Smooth muscle cell (in vitro differentiated cells): Measurements from ENCODE around the gene VWF. TPM values are rescaled to one million over a fixed set of nuclear protein-coding genes. Genes with fewer than 3 reads are reported as not detected.

Source experiments
- DNase-seq: peaks from one replicate; lab custom pipeline; 2025; ENCODE audit not compliant: unreplicated experiment; lab: John Stamatoyannopoulos, UW
- H2AFZ ChIP-seq: fragments of 200-600 bp; sonication (generic); 2 replicates; pipeline ENCODE4 v1.6.0; 2016; ENCODE audit warnings: antibody characterized with exemption, low read depth, mild to moderate bottlenecking
- H3F3A ChIP-seq: fragments of 200-600 bp; sonication (generic); 2 replicates; pipeline ENCODE4 v1.6.0; 2017; ENCODE audit warnings: antibody characterized with exemption, low read depth
- H3K27ac ChIP-seq: fragments of 200-600 bp; sonication (generic); 2 replicates; pipeline ENCODE4 v1.5.1; 2016; ENCODE audit warnings: low read depth, mild to moderate bottlenecking
- H3K27me3 ChIP-seq: fragments of 200-600 bp; sonication (generic); 2 replicates; pipeline ENCODE4 v1.6.1; 2016; ENCODE audit warnings: low read depth, mild to moderate bottlenecking
- H3K36me3 ChIP-seq: fragments of 200-600 bp; sonication (generic); 2 replicates; pipeline ENCODE4 v1.5.1; 2016; ENCODE audit warnings: low read depth
- H3K4me1 ChIP-seq: fragments of 200-600 bp; sonication (generic); 2 replicates; pipeline ENCODE4 v1.5.1; 2016; ENCODE audit warnings: low read depth
- H3K4me2 ChIP-seq: fragments of 200-600 bp; sonication (generic); 2 replicates; pipeline ENCODE4 v1.6.0; 2016; ENCODE audit warnings: mild to moderate bottlenecking
- H3K4me3 ChIP-seq: fragments of 200-600 bp; sonication (generic); 2 replicates; pipeline ENCODE4 v1.5.1; 2016; ENCODE audit warnings: mild to moderate bottlenecking
- H3K79me2 ChIP-seq: fragments of 200-600 bp; sonication (generic); 2 replicates; pipeline ENCODE4 v1.6.0; 2016; ENCODE audit warnings: low read depth, mild to moderate bottlenecking
- H3K9ac ChIP-seq: fragments of 200-600 bp; sonication (generic); 2 replicates; pipeline ENCODE4 v1.6.0; 2016; ENCODE audit warnings: low read depth
- H3K9me3 ChIP-seq: fragments of 200-600 bp; sonication (generic); replicated peaks from 2 replicates; pipeline ENCODE4 v1.5.1; 2016; ENCODE audit warnings: low read depth
- H4K20me1 ChIP-seq: fragments of 200-600 bp; sonication (generic); 2 replicates; pipeline ENCODE4 v1.6.0; 2016; ENCODE audit warnings: low read depth
- WGBS: methylation state at CpG from one replicate; pipeline ENCODE4 v1.1.7; 2016; ENCODE audit warnings: low lambda C conversion rate; 5-methylcytosine and 5-hydroxymethylcytosine counted together
- polyA plus RNA-seq: library from polyadenylated mRNA; unstranded; fragments of >200 nt; fragmentation: Nextera tagmentation; extraction: Ambion mirVana; gene quantifications from 2 replicates; pipeline ENCODE4 v1.2.1, GENCODE V29; 2016
- total RNA-seq: library from RNA; depleted of rRNA; stranded (reverse); fragments of >200 nt; gene quantifications from 2 replicates; pipeline ENCODE4 v1.2.3, GENCODE V29; 2014
- TF ChIP-seq, protein P1 (sequence below): fragments of 200-600 bp; sonication (generic); IDR thresholded peaks from 2 replicates; pipeline ENCODE4 v1.5.1; 2017; ENCODE audit warnings: borderline replicate concordance, mild to moderate bottlenecking, antibody characterized with exemption; ENCODE audit not compliant: insufficient read depth, poor library complexity, severe bottlenecking

VWF gene
- total and polyA plus RNA-seq, 2 experiments from 2014 or later, result 0.19 TPM; not detected in 1

DNA sequence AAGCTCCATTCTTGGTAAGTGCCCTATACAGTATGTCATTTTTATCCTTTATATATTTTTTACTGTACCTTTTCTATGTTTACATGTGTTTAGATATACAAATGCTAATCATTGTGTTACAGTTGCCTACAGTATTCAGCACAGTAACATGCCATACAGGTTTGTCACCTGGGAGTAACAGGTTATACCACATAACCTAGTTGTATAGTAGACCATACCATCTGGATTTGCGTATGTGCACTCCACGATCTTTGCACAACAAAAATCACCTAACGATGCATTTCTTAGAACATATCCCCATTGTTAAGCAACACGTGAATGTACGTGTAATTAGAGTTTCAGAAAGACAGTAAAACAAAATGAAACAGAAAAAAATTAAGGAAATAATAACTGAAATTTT is 167.5 kb downstream of the VWF start:
- Histone ChIP-seq H3K9ac (no peak overlapping the region), H2AFZ (no peak overlapping the region), H3K27ac (no peak overlapping the region), H3K36me3 (no peaks in the 10 kb centered on the region), H3K9me3 (no peaks in the 10 kb centered on the region), H3K79me2 (no peaks in the 10 kb centered on the region), H4K20me1 (no peaks in the 10 kb centered on the region), H3K4me2 (no peak overlapping the region), H3K4me3 (no peak overlapping the region), H3F3A (no peaks in the 10 kb centered on the region), H3K27me3 (no peaks in the 10 kb centered on the region), H3K4me1 (no peaks in the 10 kb centered on the region)
- TF ChIP-seq, protein P1, sequence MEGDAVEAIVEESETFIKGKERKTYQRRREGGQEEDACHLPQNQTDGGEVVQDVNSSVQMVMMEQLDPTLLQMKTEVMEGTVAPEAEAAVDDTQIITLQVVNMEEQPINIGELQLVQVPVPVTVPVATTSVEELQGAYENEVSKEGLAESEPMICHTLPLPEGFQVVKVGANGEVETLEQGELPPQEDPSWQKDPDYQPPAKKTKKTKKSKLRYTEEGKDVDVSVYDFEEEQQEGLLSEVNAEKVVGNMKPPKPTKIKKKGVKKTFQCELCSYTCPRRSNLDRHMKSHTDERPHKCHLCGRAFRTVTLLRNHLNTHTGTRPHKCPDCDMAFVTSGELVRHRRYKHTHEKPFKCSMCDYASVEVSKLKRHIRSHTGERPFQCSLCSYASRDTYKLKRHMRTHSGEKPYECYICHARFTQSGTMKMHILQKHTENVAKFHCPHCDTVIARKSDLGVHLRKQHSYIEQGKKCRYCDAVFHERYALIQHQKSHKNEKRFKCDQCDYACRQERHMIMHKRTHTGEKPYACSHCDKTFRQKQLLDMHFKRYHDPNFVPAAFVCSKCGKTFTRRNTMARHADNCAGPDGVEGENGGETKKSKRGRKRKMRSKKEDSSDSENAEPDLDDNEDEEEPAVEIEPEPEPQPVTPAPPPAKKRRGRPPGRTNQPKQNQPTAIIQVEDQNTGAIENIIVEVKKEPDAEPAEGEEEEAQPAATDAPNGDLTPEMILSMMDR, result no peak
- no peak for DNase-seq
- WGBS, result 78% methylated on average over 5 of the region's 5 CpGs

DNA sequence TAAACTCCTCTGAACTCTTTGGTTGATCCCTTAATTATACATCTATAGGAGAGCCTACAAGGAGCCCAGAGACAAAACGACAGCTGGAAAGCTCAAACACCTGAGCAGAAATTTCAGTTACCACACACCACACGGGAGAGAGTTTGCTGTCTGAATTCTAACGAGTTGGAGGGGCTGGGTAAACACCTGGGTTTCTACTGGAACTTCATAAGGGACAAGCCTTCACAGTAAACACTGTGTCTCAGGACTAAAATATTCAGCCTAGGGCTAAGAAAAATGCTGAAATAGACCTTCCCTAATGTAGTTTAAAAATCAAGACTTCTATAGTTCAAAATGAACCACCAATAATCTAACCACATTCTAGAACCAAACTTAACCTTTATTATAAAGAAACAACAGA is 169.8 kb downstream of the VWF start:
- no peaks in the 10 kb centered on the region for H3F3A ChIP-seq
- no peaks in the 10 kb centered on the region for H4K20me1 ChIP-seq
- H3K9me3 ChIP-seq, result no peaks in the 10 kb centered on the region
- H3K27me3 ChIP-seq, result peaks cover 11% of the 10 kb centered on the region
- no peak overlapping the region for H3K4me2 ChIP-seq
- WGBS, result 38% methylated on average over 3 of the region's 3 CpGs
- TF ChIP-seq, protein P1, result no peak
- no peak overlapping the region for H2AFZ ChIP-seq
- H3K4me3 ChIP-seq, result no peak overlapping the region
- H3K79me2 ChIP-seq, result no peaks in the 10 kb centered on the region
- H3K27ac ChIP-seq, result no peak overlapping the region
- H3K36me3 ChIP-seq, result no peaks in the 10 kb centered on the region
- no peaks in the 10 kb centered on the region for H3K4me1 ChIP-seq
- no peak overlapping the region for H3K9ac ChIP-seq
- DNase-seq, result no peak

DNA sequence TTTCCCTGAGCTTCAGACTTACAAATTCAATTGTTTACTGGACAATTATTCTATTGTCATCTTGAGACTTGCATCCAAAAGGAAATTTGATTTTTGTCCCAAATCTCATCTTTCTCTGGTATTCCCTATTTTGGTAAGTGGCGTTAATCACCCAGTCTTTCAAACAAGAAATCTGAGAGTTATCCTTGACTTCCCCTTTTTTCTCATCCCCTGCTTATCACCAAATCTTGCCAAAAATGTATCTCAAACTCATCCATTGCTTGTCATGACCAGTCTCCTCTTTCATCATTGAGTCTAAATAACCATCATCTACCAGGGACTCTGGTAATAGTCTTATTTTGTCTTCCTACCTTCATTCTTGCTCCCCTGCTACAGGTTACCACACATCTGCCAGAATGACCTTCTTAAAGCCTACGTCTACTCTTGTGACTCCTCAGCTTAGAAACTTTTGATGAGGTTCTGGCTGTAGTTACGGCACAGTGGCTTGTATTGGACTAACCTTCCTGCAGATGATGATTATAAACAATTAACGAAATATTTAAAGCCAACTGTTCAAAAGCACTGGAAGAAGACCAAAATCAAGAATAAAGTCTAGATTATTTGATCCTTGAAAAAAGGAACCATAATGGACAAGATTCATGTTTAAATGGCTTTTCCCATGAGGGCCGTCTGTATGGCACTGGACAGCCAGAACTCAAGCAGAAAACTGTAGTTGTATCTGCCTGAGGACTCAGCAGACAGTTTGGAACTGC is 170.5 kb downstream of the VWF start:
- H3K27me3 ChIP-seq, result peaks cover 11% of the 10 kb centered on the region
- H2AFZ ChIP-seq, result no peak overlapping the region
- no peaks in the 10 kb centered on the region for H3K36me3 ChIP-seq
- no peaks in the 10 kb centered on the region for H3K79me2 ChIP-seq
- TF ChIP-seq, protein P1, result no peak
- no peak overlapping the region for H3K4me2 ChIP-seq
- no peak for DNase-seq
- H3K9ac ChIP-seq, result no peak overlapping the region
- no peaks in the 10 kb centered on the region for H3K4me1 ChIP-seq
- no peaks in the 10 kb centered on the region for H3K9me3 ChIP-seq
- H3F3A ChIP-seq, result no peaks in the 10 kb centered on the region
- H3K27ac ChIP-seq, result no peak overlapping the region
- no peaks in the 10 kb centered on the region for H4K20me1 ChIP-seq
- H3K4me3 ChIP-seq, result no peak overlapping the region
- 83% methylated on average over 5 of the region's 5 CpGs for WGBS

DNA sequence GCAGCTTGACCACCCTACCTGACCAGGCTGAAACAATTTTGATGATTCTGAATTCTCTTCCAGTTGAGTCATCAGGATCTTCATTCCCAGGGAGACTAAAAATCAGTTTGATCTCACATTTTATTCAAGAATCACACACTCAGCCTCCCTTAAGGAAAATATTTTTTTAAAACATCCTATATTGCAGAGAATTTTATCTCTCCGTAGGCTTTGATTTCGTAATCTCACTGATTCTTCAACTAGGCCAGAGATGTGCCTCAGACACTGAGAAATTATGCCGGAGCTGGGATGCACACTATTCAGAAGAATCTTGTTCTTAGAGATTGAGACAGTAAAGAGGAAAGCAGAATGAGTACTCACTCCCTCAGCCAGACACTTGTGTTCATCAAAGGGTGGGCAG is 172.4 kb downstream of the VWF start:
- Histone ChIP-seq H3K4me2 (no peak overlapping the region), H3K27ac (no peak overlapping the region), H3K36me3 (no peaks in the 10 kb centered on the region), H3K4me1 (no peaks in the 10 kb centered on the region), H3K27me3 (peaks cover 21% of the 10 kb centered on the region), H3K79me2 (no peaks in the 10 kb centered on the region), H3K9me3 (no peaks in the 10 kb centered on the region), H2AFZ (no peak overlapping the region), H4K20me1 (no peaks in the 10 kb centered on the region), H3K9ac (no peak overlapping the region), H3K4me3 (no peak overlapping the region), H3F3A (no peaks in the 10 kb centered on the region)
- DNase-seq, result no peak
- TF ChIP-seq, protein P1, result no peak
- WGBS, result 76% methylated on average over 3 of the region's 3 CpGs
